Stimulated activated naive CD4-positive, alpha-beta T cell (primary cell): Measurements from ENCODE around the gene STS.

Experiments
- DNase-seq, 6 experiments: peaks; one replicate each; lab custom pipeline; 2025; lab: John Stamatoyannopoulos, UW

Gene STS

GRCh38 chrX:7179446-7179845 is 31.9 kb downstream of the STS start:
- no peak for DNase-seq

DNA sequence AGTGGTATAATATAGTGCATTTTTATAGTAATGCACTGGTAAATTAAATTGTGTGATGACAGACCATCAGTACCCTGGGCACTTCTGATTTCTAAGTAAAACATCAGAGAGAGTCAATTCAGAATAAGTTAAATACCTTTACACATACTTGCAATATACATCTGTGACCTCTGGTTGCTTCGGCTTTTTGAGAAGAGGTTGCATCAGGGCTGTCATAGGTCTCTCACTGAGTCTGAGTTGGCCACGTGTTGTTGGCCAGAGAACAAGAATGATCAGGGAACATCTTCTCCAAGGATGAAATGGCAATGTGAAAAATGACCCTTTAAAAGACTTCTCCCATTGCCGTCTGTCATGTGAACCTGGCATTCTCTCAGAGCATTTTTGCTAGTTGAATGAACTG is 37.3 kb downstream of the STS start:
- DNase-seq, result no peak

GRCh38 chrX:7188672-7189071 is 41.2 kb downstream of the STS start:
- DNase-seq, result no peak

- no peak for DNase-seq
These were observed 42.6 kb downstream of the STS start for GRCh38 chrX:7190157-7190556.

DNA sequence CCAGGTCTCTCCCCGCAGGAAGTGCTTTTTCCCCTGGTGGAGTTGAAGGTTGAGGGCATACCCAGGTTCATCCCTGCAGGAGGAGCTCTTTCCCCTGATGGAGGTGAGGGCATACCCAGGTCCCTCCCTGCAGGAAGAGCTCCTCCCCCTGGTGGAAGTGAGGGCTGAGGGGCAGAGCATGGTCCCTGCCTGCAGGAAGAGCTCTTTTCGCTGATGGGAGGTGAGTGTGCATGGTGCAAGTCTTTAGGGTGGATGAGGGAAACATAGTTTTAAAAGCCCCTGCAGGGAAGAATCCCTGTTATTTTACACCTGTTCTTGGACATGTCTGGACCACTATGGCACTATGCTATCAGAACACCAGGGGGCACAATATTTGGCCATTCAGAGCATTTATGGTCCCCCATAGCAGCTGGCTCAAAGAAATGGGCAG is 44.2 kb downstream of the STS start:
- no peak for DNase-seq

DNA sequence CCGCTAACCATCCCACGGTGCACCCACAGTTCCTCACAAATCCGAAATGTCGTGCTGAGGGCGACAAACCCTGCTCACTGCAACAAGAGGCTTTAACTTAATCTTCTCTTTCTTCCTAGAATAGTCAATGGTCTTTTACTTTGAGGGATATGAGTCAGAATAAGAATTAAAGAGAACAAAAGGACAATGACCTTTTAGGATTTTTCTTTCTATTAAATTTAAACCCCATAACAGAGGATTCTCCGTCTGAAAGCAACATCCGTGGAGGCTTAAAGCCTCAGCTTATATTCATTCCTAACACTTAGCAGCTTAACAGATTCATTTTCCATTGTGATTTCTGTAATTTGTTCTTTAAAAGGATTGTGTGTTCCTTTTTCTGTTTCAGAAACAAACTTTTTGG is 45.4 kb downstream of the STS start:
- DNase-seq, result no peak

DNA sequence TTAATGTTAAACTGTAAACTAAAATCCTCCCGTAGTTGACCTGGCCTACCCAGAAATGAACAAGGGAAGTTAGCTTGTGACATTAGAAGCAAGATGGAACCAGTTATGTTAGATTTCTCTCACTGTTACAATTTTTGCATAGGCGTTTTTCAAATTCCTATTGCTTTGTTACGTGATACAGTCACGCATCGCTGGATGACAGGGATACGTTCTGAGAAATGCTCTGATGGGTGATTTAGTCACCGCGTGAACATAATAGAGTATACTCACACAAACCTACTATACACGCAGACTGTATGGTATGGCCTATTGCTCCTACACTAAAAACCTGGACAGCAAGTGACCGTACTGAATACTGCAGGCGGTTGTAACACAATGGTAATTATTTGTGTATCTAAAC is 47.1 kb downstream of the STS start:
- DNase-seq, result no peak
